ENCODE results near the gene CD8B2.
"Not testable (repeated sequence)": the region's sequence is repeated elsewhere in the genome, so short reads cannot be mapped to it uniquely, and the experiment has no call there.

The CD8B2 gene

GRCh38 chr2:106513391-106513790 lies 26.2 kb downstream of the CD8B2 start:
- not testable (repeated sequence) for DNase-seq

GRCh38 chr2:106514827-106515226 lies 27.7 kb downstream of the CD8B2 start:
- not testable (repeated sequence) for DNase-seq

- DNase-seq, result no peak
Observed at GRCh38 chr2:106516436-106516835, 29.3 kb downstream of the CD8B2 start.

- no peak for DNase-seq
Observed at GRCh38 chr2:106516864-106517263, 29.7 kb downstream of the CD8B2 start.

GRCh38 chr2:106517329-106517728 lies 30.2 kb downstream of the CD8B2 start:
- DNase-seq, result no peak

- DNase-seq, result no peak
Observed at GRCh38 chr2:106519767-106520166, 32.6 kb downstream of the CD8B2 start.

GRCh38 chr2:106521016-106521415 lies 33.9 kb downstream of the CD8B2 start:
- DNase-seq, result no peak

- DNase-seq, result no peak
Observed at GRCh38 chr2:106523976-106524665, 37.0 kb downstream of the CD8B2 start.

GRCh38 chr2:106530866-106531265 lies 43.7 kb downstream of the CD8B2 start:
- DNase-seq, result no peak

- DNase-seq, result no peak
Observed at GRCh38 chr2:106531676-106532214, 44.6 kb downstream of the CD8B2 start.

GRCh38 chr2:106532236-106532635 lies 45.1 kb downstream of the CD8B2 start:
- no peak for DNase-seq

GRCh38 chr2:106534471-106534870 lies 47.3 kb downstream of the CD8B2 start:
- DNase-seq, result no peak

GRCh38 chr2:106536490-106536889 lies 49.3 kb downstream of the CD8B2 start:
- DNase-seq, result no peak

GRCh38 chr2:106537047-106537446 lies 49.9 kb downstream of the CD8B2 start:
- DNase-seq, result no peak

GRCh38 chr2:106537791-106538191 lies 50.6 kb downstream of the CD8B2 start:
- DNase-seq, result no peak

GRCh38 chr2:106540886-106541285 lies 53.7 kb downstream of the CD8B2 start:
- no peak for DNase-seq

- DNase-seq, result no peak
Observed at GRCh38 chr2:106541333-106541732, 54.2 kb downstream of the CD8B2 start.

- peak; percentile 13 to 37 for DNase-seq
Observed at GRCh38 chr2:106542746-106543359, 55.7 kb downstream of the CD8B2 start.

GRCh38 chr2:106545007-106545406 lies 57.8 kb downstream of the CD8B2 start:
- no peak for DNase-seq

GRCh38 chr2:106546391-106546990 lies 59.3 kb downstream of the CD8B2 start:
- no peak for DNase-seq

- DNase-seq, result no peak
Observed at GRCh38 chr2:106547164-106547903, 60.2 kb downstream of the CD8B2 start.

- DNase-seq, result no peak
Observed at GRCh38 chr2:106551417-106552130, 64.4 kb downstream of the CD8B2 start.

- no peak for DNase-seq
Observed at GRCh38 chr2:106552921-106553320, 65.8 kb downstream of the CD8B2 start.

Data from hippocampal formation (tissue), 2 donors.